GM12873 (cell line): ENCODE results near the gene LRRFIP1.

Source experiments
- CTCF ChIP-seq: IDR thresholded peaks from 2 replicates; pipeline ENCODE4 v1.5.1; 2012; ENCODE audit warnings: low read depth, mild to moderate bottlenecking, moderate library complexity, low read length, control low read depth; ENCODE audit not compliant: insufficient read depth; ENCODE audit errors: missing control alignments

LRRFIP1 gene

GRCh38 chr2:237718277-237718634 lies 90.9 kb downstream of the LRRFIP1 start:
- no peak for TF ChIP-seq CTCF

- TF ChIP-seq CTCF = no peak
These were observed 93.1 kb downstream of the LRRFIP1 start for GRCh38 chr2:237720444-237720843.

- no peak for TF ChIP-seq CTCF
These were observed 93.6 kb downstream of the LRRFIP1 start for GRCh38 chr2:237720957-237721356.

GRCh38 chr2:237721458-237721857 lies 94.1 kb downstream of the LRRFIP1 start:
- no peak for TF ChIP-seq CTCF

GRCh38 chr2:237722616-237723015 lies 95.2 kb downstream of the LRRFIP1 start:
- TF ChIP-seq CTCF = no peak

GRCh38 chr2:237723023-237723422 lies 95.6 kb downstream of the LRRFIP1 start:
- no peak for TF ChIP-seq CTCF

- TF ChIP-seq CTCF = peak; percentile 7
These were observed 96.2 kb downstream of the LRRFIP1 start for GRCh38 chr2:237723602-237724001.
